Parathyroid adenoma (tissue), 2 donors: ENCODE results near the gene GJD2.

Experiments used
- H2AFZ ChIP-seq: fragments of 300-600 bp; sonication (generic); one replicate; pipeline ENCODE4 v1.7.0; 2017; ENCODE audit warnings: antibody characterized with exemption, mild to moderate bottlenecking
- H3K27ac ChIP-seq: fragments of 300-600 bp; sonication (generic); one replicate; pipeline ENCODE4 v1.7.0; 2017
- H3K27me3 ChIP-seq: fragments of 300-600 bp; sonication (generic); one replicate; pipeline ENCODE4 v1.7.0; 2017; ENCODE audit warnings: low read length; ENCODE audit not compliant: control insufficient read depth, insufficient read depth
- H3K36me3 ChIP-seq: fragments of 300-600 bp; sonication (generic); one replicate; pipeline ENCODE4 v1.7.0; 2017; ENCODE audit warnings: low read length; ENCODE audit not compliant: control insufficient read depth, insufficient read depth
- H3K4me1 ChIP-seq: fragments of 300-600 bp; sonication (generic); one replicate; pipeline ENCODE4 v1.7.0; 2017; ENCODE audit warnings: control low read depth
- H3K4me2 ChIP-seq: fragments of 300-600 bp; sonication (generic); one replicate; pipeline ENCODE4 v1.7.0; 2017; ENCODE audit warnings: low read length
- H3K4me3 ChIP-seq: fragments of 300-600 bp; sonication (generic); one replicate; pipeline ENCODE4 v1.7.0; 2017; ENCODE audit warnings: low read depth, low read length
- H3K79me2 ChIP-seq: fragments of 300-600 bp; sonication (generic); one replicate; pipeline ENCODE4 v1.7.0; 2017; ENCODE audit warnings: control low read depth
- H3K9ac ChIP-seq: fragments of 300-600 bp; sonication (generic); one replicate; pipeline ENCODE4 v1.7.0; 2017; ENCODE audit warnings: mild to moderate bottlenecking
- H3K9me3 ChIP-seq: fragments of 300-600 bp; sonication (generic); one replicate; pipeline ENCODE4 v1.7.0; 2017; ENCODE audit warnings: low read length; ENCODE audit not compliant: control insufficient read depth
- TF ChIP-seq, protein P1 (sequence below): fragments of 300-600 bp; sonication (generic); IDR thresholded peaks from one replicate; pipeline ENCODE4 v1.7.0; 2017; ENCODE audit warnings: antibody characterized with exemption, mild to moderate bottlenecking
- donor health status: primary hyperparathyroidism.

GJD2 gene

DNA sequence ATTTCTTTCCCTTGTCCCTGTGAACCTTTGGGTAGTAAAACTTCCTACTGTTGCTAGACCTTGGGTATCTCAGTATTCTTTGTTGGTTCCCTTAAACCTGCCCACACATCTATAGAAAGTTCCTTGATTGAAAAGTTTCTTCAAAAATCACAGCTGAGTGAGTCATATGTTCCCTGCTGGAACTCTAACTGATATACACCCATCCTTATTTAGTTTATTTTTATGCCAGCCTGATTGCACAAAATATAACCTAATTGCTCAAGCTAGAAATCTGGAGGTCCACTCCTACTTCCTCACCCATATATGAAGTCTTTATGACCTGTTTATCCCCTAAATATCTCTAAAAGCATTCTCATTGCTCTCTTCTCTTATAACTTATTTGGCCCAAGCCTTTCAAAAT is 13.7 kb upstream of the GJD2 start:
- H3K9me3 ChIP-seq: no peaks in the 10 kb centered on the region
- no peaks in the 10 kb centered on the region for H3K27me3 ChIP-seq
- no peaks in the 10 kb centered on the region for H3K79me2 ChIP-seq
- H3K4me3 ChIP-seq: no peak overlapping the region
- no peak overlapping the region for H3K4me2 ChIP-seq
- no peak overlapping the region for H2AFZ ChIP-seq
- H3K36me3 ChIP-seq: no peaks in the 10 kb centered on the region
- no peak overlapping the region for H3K9ac ChIP-seq
- H3K27ac ChIP-seq: no peak overlapping the region
- H3K4me1 ChIP-seq: no peaks in the 10 kb centered on the region
- TF ChIP-seq, protein P1, sequence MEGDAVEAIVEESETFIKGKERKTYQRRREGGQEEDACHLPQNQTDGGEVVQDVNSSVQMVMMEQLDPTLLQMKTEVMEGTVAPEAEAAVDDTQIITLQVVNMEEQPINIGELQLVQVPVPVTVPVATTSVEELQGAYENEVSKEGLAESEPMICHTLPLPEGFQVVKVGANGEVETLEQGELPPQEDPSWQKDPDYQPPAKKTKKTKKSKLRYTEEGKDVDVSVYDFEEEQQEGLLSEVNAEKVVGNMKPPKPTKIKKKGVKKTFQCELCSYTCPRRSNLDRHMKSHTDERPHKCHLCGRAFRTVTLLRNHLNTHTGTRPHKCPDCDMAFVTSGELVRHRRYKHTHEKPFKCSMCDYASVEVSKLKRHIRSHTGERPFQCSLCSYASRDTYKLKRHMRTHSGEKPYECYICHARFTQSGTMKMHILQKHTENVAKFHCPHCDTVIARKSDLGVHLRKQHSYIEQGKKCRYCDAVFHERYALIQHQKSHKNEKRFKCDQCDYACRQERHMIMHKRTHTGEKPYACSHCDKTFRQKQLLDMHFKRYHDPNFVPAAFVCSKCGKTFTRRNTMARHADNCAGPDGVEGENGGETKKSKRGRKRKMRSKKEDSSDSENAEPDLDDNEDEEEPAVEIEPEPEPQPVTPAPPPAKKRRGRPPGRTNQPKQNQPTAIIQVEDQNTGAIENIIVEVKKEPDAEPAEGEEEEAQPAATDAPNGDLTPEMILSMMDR: no peak

DNA sequence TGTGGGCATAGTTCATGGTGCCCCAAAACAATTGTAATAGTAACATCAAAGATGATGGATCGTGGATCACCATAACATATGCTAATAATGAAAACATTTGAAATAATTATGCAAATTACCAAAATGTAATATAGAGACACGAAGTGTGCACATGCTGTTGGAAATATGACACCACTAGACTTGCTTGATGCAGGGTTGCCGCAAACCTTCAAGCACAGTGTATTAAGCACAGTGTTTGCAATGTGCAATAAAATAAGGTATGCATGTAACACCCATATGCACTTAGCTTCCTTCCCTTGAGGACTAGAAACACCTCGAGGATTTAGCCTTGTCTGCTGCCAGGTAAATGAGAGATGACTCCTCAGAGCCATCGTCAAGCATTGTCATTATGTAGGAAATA is 10.9 kb upstream of the GJD2 start:
- H3K4me2 ChIP-seq: no peak overlapping the region
- H2AFZ ChIP-seq: no peak overlapping the region
- TF ChIP-seq, protein P1: no peak
- H3K4me1 ChIP-seq: no peaks in the 10 kb centered on the region
- no peaks in the 10 kb centered on the region for H3K36me3 ChIP-seq
- H3K4me3 ChIP-seq: no peak overlapping the region
- H3K79me2 ChIP-seq: no peaks in the 10 kb centered on the region
- H3K9me3 ChIP-seq: no peaks in the 10 kb centered on the region
- no peak overlapping the region for H3K9ac ChIP-seq
- no peaks in the 10 kb centered on the region for H3K27me3 ChIP-seq
- H3K27ac ChIP-seq: no peak overlapping the region

DNA sequence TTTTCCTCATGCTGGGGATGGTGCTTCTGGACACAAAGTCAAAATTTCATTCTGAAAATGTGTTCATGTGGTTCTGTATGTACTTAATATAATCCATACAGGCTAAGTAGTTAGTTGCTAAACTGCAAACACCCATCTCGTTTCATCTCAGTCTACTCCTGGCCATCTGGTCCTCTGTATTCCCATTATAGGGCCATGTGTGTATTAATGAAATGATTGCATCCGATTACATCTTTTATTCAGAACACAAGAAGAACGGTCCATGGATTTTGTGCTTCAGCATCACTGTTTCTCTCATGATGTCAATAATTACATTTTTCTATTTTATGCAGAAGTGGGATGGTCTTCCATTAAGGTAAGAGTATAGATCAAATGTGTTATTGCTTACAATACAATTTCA is 6.1 kb upstream of the GJD2 start:
- H3K9ac ChIP-seq: no peak overlapping the region
- H3K27ac ChIP-seq: no peak overlapping the region
- TF ChIP-seq, protein P1: no peak
- H3K27me3 ChIP-seq: no peaks in the 10 kb centered on the region
- H2AFZ ChIP-seq: no peak overlapping the region
- H3K79me2 ChIP-seq: no peaks in the 10 kb centered on the region
- no peak overlapping the region for H3K4me3 ChIP-seq
- H3K36me3 ChIP-seq: no peaks in the 10 kb centered on the region
- H3K4me2 ChIP-seq: no peak overlapping the region
- H3K9me3 ChIP-seq: no peaks in the 10 kb centered on the region
- no peaks in the 10 kb centered on the region for H3K4me1 ChIP-seq

DNA sequence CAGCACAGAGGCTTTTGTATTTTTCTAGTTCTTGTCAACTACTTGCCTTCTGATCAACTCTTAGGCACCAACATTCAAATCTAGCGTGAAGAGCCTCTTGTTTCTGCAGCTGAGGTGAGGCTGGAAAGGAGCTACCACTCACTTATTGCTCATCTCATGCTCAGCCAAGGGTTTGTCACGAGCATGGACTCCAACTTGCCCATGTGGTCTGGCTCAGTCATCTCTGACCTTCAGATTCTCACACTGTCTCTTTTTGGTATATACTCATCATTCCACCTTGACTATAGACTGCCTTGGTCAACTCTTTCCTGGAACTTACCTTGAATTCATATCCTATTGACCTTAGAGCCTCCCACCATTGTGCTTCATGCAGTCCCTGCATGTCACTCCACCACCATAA is 5.2 kb upstream of the GJD2 start:
- Histone ChIP-seq H3K4me3 (no peak overlapping the region), H3K27ac (no peak overlapping the region), H3K79me2 (no peaks in the 10 kb centered on the region), H2AFZ (no peak overlapping the region), H3K9ac (no peak overlapping the region), H3K27me3 (peaks cover 1% of the 10 kb centered on the region), H3K36me3 (no peaks in the 10 kb centered on the region), H3K4me2 (no peak overlapping the region), H3K4me1 (no peaks in the 10 kb centered on the region), H3K9me3 (no peaks in the 10 kb centered on the region)
- TF ChIP-seq, protein P1: no peak

DNA sequence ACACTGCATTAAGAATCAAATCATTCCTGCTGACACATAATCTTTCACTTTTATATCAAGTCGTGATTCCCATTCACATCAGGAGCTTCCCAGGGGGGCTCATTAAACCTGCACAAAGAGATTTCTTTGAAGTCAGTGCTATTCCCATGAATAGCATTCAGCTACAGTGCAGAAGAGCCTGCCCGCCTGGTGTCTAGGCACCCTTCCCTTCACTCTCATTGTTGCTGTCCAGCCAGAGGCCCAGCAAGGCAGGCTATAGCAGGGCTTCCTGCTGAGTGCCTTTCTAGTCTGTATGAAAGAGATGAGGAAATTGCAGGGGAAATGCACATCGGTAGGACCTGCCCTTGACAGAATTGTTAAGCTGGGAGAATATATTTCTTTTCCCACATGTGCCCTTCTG is 4.5 kb upstream of the GJD2 start:
- no peak overlapping the region for H3K27ac ChIP-seq
- no peaks in the 10 kb centered on the region for H3K36me3 ChIP-seq
- TF ChIP-seq, protein P1: no peak
- H3K4me3 ChIP-seq: no peak overlapping the region
- H3K79me2 ChIP-seq: no peaks in the 10 kb centered on the region
- no peak overlapping the region for H3K9ac ChIP-seq
- H3K9me3 ChIP-seq: no peaks in the 10 kb centered on the region
- peaks cover 7% of the 10 kb centered on the region for H3K27me3 ChIP-seq
- H3K4me2 ChIP-seq: no peak overlapping the region
- H2AFZ ChIP-seq: no peak overlapping the region
- no peaks in the 10 kb centered on the region for H3K4me1 ChIP-seq
